DMS53 (cell line): Measurements from ENCODE around the gene PDZRN3.

Experiments
- DNase-seq: peaks from one replicate; lab custom pipeline; 2025; lab: John Stamatoyannopoulos, UW

Gene PDZRN3

DNA sequence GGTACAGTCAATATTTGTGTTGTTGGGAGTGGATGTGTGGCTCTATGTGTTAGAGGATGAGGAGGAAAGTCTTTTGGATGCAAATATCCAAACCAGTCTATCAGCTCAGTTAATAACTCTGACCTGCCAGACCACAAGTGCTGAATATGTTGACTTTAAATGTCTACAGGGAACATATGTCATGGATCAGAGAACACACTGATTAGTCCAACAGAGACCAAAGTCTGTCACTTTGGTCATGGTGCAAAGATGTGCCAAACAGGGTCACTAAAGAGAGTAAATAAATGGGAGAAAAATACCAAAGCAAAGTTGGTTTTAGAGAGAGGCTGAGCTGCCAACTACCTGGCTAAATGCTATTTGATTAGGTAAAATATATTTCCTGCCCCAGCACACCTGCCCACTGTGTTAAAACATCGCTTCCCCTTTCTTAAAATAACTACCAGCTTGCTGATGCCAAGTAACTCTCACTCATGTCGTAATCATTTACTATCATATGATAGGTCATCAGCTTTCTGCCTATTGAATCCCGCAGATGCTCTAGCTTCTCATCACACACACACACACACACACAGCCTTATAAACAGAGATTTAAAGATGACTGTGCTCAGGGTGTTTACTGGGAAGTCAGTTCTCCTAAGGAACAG lies 173.3 kb downstream of the PDZRN3 start:
- DNase-seq, result peak; percentile 6

DNA sequence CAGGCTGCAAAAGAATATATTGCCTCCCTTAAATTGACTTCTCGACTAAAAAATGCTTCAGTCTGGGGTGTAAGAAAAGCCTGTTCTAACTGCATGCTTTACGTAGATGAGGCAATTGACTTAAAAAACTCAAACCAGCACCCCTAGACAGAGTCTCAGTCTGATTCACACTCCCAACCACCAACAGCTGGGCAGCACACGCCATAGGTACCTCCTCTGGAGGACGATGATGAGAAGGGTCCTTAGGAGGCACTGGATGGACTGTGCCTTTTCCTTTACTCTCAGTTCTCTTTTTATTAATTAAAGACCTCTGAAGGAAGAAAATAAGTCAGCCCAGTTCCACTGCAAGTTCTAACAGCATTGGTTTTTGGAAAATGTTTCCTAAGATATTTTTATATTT lies 175.0 kb downstream of the PDZRN3 start:
- DNase-seq, result no peak

DNA sequence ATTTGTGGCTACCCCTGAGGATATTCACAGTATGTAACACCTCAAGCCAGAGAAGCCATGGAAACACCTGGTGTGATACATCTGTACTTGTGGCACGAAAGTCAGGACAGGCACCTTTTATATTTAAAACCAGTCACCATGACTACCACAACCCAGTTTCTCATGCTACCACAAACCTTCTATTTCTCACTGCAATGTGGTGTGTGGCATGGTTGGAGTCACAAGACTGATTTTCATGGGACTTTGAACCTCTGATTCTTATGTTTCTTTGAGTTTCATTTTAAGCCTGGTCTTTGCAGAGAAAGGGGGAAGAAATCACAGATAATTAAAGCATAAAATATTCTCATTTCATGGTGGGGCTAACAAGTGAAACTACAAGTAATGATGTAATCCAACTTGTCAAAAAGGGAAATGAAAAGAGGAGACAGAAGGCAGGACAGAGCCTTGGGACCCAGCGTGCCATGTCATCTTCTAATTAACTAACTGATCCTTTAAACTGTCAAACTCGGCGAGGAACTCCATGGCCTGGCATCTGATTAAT lies 175.9 kb downstream of the PDZRN3 start:
- DNase-seq, result no peak

DNA sequence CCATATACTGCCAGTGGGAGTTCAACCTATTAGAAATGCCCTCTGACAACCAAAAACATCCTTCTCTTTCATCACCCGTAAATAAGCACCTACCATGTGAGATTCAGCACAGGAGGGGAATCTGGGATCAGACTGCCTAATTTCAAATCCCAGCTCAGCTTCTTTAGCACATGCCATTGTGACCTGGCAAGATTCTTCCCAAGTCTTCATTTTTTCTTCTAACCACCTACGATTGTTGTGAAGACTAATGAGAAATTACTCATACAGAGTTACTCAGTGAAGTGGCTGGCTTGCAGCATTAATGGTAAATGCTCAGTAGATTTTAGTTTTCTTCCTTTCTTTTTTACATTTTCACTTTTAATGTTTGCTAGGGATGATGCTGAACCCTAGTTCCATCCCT lies 176.7 kb downstream of the PDZRN3 start:
- DNase-seq, result no peak

DNA sequence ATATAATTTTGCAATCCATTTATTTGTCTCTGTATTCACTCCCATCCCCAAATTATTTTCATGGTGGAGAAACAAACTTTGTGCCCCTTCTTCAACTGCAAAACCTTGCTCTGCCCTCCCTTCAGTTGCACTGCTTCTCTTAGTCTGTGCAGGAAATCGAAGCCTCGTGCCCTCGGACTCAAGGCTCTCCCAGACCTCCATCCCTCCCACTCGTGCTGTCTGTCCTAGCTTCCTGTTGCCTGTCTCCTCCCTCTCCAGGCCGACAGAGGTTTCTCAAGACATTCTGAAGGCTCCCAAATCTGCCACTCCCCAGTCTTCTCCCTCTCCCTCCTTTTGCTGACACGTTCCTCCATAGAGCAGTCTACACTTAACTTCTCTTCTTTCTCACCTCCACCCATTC lies 177.6 kb downstream of the PDZRN3 start:
- DNase-seq, result no peak

DNA sequence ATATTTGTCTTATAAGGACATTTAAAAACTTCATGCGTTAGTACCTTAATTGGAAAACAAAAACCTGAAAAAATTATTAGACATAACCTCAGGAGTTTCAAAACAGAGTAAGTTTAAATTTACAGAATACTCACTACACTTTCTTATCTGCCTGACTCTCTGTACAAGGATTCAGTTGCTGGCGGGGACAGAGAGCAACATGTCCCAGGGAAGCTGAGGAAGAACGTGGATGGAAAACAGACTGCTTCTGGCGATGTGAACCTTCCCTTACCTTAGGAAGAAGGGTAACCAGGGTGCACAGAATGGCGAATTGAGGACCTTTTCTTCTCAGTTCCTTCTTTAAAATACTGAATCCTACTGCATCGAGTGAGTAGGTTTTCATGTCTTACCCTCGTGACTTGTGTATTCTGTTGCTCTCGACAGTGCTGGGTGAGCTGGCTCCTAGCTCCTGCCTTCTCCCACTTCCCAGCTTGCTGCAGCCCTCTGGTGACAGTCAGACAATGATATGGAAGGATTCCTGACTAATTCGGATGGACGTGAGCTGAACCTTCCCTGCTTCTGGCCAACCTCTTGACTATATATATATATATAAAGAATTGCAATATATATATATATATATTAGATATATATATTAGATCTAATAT lies 178.2 kb downstream of the PDZRN3 start:
- no peak for DNase-seq

DNA sequence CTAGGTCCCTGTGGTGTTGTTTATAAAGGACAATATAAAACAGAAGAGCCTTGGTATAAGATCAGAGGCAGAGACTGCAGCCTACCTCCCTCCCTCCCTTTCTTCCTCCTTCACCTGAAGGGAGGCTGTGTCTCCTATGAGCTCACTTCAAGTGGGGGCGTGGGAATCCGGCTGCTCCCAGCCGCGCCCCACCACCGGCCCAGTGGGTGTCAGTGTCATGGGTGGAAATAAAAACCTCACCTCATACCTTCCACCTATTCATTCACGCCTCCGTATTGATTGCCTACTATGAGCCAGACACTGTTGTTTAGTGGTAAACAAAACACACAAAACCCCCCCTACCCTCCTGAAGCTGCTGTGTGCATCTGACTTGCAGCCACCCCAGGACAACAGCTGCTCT lies 181.9 kb downstream of the PDZRN3 start:
- DNase-seq, result no peak

DNA sequence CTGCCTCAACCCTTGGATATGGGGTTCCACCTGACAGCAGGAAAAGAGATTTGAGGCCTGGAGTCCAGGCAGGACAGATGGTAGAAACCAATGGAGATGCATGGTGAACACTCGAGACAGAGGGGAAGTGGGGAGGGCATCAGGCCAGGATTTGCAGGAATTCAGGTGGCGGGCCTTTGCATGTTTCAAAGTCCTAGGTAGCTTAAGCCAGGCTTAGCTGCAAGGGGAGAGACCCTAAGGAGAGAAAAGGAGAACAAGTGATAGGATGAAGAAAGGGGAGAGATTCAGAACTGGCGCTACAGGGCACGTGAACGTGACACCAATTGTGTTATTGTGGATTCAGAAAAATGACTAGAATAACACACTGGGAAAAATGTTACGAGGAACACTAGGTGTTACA lies 182.6 kb downstream of the PDZRN3 start:
- no peak for DNase-seq

DNA sequence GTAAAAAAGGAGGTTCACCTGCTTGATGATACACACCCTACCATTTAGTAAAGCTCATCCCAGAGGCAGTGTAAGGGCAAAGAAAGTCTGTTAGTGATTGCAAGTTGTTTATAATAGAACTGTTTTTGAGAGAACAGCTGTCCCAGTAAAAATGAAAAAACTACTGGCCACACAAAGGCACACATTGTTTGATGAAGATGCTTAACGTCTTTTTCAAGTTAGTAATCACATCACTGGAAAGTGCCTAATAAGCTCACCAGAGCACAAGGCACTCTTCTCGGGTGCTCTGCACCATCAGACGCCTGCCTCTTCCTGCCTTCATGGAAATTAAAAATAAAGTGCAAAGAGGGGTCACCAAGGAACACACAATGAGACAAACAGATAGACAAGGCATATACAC lies 186.9 kb downstream of the PDZRN3 start:
- no peak for DNase-seq

DNA sequence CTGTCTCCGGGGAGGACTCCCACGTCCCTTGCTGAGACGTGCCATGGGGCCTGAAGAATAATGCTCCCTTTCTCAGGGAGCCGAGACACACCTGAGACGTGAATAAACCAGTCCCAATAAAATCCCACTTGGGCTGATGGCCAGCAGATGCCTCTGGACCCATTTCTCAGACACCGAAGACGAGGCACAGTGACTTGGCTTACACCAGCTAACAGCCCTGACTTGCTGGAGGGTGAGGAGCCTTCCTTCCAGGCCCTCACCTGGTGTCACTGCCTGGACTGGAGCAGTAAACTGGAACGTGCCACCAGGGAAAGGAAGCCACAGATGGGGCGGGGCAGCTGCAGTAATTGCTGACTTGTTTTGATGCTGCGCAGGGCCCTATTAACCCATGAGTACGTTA lies 189.7 kb downstream of the PDZRN3 start:
- no peak for DNase-seq

DNA sequence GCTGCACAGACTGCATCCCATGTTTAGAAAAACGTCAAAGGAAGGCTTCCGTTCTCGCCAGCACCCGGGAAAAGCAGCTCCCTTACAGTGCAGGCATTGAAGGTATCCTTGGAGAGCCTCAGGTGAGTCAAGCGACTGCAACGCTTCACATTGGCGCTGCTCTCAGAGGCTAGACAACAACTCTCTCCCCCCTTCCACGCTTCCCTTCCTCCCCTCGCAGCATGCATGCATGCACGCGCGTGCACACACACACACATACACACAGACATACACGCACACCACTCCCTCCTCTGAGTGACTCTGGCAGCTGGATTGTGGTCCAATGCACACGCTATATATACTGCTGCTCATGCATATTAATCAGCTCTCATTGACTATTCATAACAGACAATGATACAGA lies 191.1 kb downstream of the PDZRN3 start:
- DNase-seq, result no peak

DNA sequence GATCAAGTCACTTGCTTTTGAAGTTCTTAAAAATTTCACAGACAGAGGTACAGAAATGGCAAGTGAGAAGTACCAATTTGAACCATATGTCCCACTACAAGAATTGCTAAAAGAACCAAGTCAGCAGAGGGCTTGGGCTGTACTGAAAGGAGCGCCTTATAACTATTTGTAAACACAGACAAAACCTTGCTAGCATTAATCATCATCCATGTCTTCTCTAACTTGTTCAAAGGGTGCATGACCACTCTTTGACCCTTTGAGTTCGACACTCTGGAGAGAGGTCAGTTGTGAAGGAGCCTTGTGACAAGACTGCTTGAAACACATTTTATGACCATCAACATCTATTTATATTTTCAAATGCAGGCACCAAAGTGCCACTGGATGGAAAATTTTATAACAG lies 191.7 kb downstream of the PDZRN3 start:
- DNase-seq, result no peak

DNA sequence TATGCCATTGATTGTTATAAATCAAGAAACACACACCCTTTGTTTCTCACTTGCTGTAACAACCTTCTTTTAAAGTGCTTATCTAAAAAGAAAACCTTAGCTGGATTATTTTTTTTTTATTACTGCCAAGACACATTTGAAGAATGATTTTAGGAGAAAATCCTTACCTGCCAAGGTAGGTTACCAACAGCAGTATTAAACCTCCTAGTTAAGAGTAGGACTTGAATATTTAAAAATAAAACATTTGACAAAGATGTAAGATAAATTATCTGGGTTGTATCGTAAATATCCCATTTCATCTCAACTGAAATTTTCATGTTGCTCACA lies 192.1 kb downstream of the PDZRN3 start:
- DNase-seq, result no peak

DNA sequence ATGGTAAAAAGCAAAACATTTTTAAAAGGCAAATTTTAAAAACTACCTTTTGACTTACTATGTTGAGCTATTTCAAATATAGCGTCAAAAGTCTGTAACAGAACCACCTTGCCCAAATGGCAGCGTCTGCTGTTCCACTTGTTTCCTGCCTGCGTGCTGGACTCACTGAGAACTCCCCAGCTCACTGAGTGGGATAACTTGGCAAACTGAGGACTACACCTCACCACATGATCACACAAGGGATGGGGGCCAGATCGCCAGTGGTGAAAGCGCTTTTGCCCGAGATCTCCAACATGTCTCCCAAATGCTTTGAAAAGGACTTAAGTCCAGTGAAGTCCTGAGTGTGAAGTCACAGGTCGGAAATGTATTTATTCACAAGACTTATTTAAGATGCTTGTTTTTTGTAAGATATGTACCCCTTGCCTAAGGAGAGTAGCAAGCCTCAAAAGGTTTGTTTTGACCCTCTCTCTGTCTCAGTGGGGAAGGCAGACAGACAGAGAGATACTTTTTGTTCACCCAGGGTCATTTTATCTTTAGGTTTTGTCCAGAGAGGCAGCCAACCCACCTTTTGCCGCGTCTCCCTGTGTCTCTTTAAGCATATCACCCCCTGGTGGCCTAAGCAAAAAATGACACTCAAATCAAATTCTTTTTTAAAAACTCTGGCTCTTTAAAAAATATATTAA lies 192.6 kb downstream of the PDZRN3 start:
- DNase-seq, result peak; percentile 42

DNA sequence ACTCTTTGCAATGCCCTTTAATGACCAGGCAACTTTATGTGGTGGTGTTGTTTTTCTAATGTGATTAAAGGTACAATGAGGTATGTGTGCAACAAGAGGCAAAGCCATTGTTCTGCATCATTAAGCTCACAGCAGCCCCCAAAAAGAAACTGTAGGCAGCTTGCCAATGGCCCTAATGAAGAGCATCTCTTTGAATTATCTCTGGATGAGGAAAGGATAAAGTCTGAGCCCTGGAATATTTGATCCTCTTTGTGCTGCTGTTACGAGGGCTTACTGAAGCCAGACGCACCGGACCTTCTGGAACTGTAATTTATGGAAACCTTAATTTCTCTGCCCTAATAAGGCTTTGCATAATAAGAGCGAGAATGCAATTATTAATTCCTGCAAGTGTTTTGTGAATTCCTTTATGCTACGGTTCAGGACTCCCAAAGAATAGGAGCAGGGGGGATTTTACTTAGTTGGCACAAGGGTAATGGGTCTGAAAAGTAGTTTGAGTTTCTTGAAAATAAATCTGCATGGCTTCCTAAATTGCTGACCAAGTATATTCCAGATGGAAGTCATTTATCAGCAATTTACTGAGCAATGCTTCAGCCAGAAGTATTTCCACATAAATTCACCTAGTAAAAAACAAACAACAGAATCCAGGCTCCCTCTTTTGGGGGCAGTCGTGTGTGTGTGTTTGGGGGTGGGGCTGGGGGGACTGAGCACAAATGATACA lies 193.4 kb downstream of the PDZRN3 start:
- DNase-seq, result no peak

DNA sequence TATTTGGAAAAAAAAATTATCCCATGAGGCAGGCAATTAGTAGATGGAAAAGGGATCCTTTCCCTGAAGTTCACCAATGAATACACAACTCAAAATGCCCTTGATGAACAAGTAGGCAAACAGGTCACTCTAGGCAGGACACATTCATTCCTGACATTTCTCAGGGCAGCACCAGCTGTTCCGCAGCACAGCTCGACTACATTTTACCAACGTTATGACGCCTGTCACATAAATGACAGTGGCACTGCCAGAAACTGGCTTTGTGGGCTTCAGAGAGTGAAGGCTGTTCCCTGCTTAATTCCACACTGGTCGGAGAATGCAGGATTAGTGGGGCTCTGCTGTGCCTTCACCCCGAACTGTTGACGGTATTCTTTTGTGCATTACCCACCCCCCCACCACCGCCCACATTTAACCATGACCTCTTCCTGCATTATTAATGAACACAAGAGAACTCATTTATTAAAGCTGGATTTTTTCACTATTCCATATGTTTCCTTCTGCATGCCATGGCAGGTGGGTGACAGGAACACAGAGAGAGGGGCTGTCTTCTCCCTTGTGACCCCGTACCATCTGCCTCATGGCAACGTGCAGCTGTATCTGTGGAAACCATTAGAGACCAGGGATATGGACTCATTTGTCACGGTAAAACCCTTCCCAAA lies 197.6 kb downstream of the PDZRN3 start:
- no peak for DNase-seq

DNA sequence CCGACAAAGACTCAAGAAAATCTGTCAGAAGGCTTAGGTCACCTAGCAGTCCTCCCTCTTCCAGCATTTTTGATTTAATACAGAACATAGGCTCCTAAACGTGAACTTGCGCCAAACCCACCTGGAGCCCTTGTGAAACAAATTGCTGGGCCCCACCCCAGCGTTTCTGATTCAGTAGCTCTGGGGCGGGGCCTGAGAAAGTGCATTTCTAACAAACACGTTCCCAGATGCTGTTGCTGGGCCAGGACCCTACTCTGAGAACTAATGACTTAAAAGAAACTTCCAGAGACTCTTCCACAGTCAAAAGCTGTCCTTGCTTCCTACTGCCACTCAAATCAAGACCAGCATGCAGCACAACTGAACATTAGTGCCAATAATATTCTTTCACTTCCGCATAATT lies 198.1 kb downstream of the PDZRN3 start:
- DNase-seq, result no peak

DNA sequence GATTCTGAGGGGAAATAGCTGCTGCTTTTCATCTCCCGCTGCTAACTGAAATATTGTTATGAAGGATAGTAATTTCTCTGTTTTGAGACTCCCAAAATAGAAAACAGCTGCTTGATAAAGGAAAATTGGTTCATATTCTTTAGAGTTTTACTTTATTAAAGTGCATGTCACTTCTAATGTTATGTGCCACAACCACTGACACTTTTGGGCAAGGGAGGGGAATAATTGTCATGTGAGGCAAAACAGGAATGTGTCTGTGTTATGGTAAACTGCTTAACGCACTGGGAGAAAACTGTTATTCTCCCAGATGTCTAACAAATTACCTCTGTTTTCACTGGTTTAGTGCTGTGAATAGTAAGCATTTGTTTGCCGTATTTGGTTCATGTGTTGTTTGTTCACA lies 201.6 kb downstream of the PDZRN3 start:
- DNase-seq, result no peak

DNA sequence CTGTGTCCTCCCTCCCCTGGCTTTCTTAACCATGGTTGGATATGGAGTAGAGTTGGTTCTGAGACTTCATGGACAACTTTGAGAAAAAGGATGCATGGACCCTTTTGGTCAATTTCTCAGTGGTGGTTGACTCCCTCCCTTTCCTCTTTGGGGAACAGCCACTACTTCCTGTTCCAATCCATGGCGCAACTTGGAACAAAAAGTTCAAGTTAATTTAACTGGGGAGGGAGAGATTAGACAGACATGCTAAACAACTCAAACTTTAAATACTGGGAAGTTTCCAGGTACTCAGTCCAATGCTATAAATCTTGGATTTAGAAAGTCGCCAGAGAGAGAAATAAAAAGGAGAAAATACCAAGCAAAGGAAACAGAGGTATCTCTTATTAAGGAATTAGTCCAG lies 202.2 kb downstream of the PDZRN3 start:
- DNase-seq, result no peak

DNA sequence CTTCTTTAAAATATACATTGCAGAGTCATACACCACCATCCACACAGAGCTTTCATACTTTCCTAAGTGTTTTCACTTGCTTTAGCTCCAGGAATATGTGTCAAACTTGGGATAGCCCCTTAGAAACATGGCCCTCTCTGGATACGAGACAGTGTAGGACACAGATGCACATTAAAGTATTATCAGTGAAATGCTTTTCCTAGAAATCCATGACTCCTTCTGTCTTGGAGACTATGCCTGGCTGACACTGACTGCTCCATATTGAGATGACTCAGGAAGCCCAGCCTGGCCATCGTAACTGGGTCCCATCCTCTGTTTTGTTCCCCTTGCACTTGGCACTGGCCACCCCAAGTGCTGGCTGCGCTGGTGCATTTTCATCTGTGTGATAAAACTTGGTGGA lies 204.8 kb downstream of the PDZRN3 start:
- no peak for DNase-seq

DNA sequence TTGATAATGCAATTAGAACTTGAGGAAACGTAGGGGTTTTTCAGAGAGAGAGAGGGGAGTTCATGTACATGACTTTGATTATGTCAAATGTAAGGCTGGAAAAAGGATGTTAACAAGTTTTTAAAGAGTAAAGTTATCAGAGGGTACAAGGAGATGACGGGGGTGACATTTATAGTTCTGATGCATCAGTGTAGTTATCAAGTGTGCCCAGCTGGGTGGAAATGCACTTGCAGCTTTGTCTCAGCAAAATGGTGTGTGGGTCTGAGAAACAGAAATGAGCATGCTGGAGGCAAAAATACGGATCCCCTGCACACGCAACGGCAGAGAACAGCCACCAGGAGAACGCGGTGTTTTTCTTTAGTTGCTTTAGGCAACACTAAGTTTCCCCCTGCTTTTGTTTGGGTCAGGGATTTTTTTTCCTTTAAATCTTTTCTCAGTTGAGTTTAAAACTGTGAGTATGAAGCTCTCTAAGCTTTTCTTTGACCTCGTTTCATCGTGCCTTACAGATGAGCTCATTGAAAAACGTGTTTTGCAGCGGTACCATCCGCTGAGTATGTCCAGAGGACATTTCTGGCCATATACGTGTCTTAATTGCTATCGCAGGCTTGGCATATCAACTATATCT lies 205.4 kb downstream of the PDZRN3 start:
- DNase-seq, result no peak

DNA sequence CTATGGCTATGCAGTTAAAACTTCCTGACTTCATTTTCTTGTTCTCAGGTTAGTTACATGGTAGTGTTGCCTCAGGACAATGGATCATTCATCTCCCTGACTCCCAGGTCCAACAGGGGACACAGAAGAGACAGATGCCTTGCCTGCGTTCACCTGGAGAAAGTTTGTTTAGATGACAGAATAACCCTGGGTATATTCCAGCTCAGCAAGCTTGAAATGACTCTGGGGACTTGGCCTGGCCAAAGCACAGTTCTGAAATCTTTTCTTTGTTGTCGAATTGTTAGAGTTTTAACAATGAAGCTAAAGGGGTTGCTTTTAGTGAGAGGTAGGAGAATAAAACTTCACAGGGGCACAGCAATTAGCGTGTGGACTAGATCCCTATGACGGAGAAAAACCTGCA lies 206.1 kb downstream of the PDZRN3 start:
- no peak for DNase-seq
